SK-N-SH (cell line): ENCODE measurements around the gene SPATA33.

Experiments
- EP300 ChIP-seq, 2 experiments: IDR thresholded peaks; 2 replicates each; pipeline versions ENCODE4 v1.4.0 to v1.6.1; 2012; ENCODE audit warnings: borderline replicate concordance in 1 of 2, low read depth in 1 of 2, low read length in 1 of 2
- FOXJ3 ChIP-seq: sonication (generic); formaldehyde crosslinking; IDR thresholded peaks from 2 replicates; pipeline ENCODE4 v1.5.1; 2020; ENCODE audit warnings: mild to moderate bottlenecking, missing genetic modification reagents
- GABPA ChIP-seq: IDR thresholded peaks from 2 replicates; pipeline ENCODE4 v1.4.0; 2012; ENCODE audit warnings: low read depth, mild to moderate bottlenecking
- NRF1 ChIP-seq: IDR thresholded peaks from 2 replicates; pipeline ENCODE4 v1.6.1; 2012; ENCODE audit warnings: low read depth, mild to moderate bottlenecking, low read length
- RAD21 ChIP-seq: IDR thresholded peaks from 2 replicates; pipeline ENCODE4 v1.6.1; 2012; ENCODE audit warnings: mild to moderate bottlenecking, low read length
- TF ChIP-seq, protein P1 (sequence below): fragments of 200-600 bp; sonication (generic); IDR thresholded peaks from 2 replicates; pipeline ENCODE4 v1.6.1; 2017; ENCODE audit warnings: antibody characterized with exemption, mild to moderate bottlenecking, moderate library complexity

DNA sequence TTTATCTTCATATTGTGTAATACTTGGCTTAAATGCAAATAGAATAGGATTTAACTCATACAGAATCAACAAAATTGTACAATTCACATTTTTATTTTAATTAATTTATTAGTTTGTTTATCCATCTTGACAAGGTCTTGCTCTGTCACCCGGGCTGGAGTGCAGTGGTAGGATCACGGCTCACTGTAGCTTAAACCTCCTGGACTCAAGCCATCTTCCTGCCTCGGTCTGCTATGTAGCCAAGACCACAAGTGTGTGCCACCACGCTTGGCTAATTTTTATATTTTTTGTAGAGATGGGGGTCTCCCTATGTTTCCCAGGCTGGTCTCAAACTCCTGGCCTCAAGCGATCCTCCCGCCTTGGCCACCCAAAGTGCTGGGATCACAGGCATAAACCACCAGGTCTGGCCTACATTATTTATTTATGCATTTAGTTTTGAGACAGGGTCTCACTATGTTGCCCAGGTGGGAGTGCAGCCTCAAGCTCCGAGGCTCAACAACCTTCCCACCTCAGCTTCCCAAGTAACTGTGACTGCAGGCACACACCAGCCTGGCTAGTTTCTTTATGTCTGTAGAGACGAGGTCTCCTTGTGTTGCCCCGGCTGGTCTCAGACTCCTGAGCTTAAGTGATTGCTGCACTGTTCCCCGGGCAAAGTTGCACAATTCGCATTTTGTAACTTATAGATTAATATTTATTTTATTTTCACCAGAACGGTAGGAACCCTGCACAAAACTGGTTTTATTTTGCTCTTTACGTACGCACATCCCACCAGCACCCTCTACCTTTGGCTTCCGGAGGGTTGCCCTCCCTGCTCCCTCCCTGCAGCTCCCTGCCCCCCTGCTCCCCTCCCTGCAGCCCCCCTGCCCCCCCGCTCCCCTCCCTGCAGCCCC, 39.3 kb upstream of the SPATA33 start:
- TF ChIP-seq, protein P1, sequence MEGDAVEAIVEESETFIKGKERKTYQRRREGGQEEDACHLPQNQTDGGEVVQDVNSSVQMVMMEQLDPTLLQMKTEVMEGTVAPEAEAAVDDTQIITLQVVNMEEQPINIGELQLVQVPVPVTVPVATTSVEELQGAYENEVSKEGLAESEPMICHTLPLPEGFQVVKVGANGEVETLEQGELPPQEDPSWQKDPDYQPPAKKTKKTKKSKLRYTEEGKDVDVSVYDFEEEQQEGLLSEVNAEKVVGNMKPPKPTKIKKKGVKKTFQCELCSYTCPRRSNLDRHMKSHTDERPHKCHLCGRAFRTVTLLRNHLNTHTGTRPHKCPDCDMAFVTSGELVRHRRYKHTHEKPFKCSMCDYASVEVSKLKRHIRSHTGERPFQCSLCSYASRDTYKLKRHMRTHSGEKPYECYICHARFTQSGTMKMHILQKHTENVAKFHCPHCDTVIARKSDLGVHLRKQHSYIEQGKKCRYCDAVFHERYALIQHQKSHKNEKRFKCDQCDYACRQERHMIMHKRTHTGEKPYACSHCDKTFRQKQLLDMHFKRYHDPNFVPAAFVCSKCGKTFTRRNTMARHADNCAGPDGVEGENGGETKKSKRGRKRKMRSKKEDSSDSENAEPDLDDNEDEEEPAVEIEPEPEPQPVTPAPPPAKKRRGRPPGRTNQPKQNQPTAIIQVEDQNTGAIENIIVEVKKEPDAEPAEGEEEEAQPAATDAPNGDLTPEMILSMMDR = no peak
- no peak for TF ChIP-seq FOXJ3 (CRISPR knock-in tag)
- TF ChIP-seq EP300 (IDR thresholded peaks at IDR 0.05; ENCODE audit: borderline replicate concordance in 1 of 2, low read depth in 1 of 2, low read length in 1 of 2) = no peak
- no peak for TF ChIP-seq GABPA
- TF ChIP-seq RAD21 = no peak
- no peak for TF ChIP-seq NRF1
